Right renal pelvis (tissue), 4 donors: Measurements from ENCODE around the gene OR2M2. TPM values are rescaled to one million over a fixed set of nuclear protein-coding genes. Genes with fewer than 3 reads are reported as not detected.

Source experiments
- polyA plus RNA-seq, 4 donors: library from polyadenylated mRNA; unstranded; fragments of 120-200 nt; gene quantifications; one replicate each; pipeline ENCODE4 v1.2.1, GENCODE V29; 2013; ENCODE audit not compliant: insufficient read length in 4 of 4

Gene OR2M2
- polyA plus RNA-seq, 4 donors: not detected

Other genes with a start within 250 kb of the OR2M2 start
- not detected for gene OR2AJ1, start 249.9 kb upstream of the OR2M2 start, polyA plus RNA-seq
- gene OR2L8, start 226.0 kb upstream of the OR2M2 start, polyA plus RNA-seq: not detected
- gene OR2AK2, start 209.6 kb upstream of the OR2M2 start, polyA plus RNA-seq: not detected
- not detected for gene OR2L5, start 161.2 kb upstream of the OR2M2 start, polyA plus RNA-seq
- under 1 TPM in 3 of 4 donors, not detected in 1; 0.04 to 0.14 (median 0.08) TPM for gene OR2L2, start 144.8 kb upstream of the OR2M2 start, polyA plus RNA-seq
- not detected for gene OR2L3, start 128.0 kb upstream of the OR2M2 start, polyA plus RNA-seq
- gene OR2L13, start 79.6 kb upstream of the OR2M2 start, polyA plus RNA-seq: under 1 TPM in 2 of 4 donors, not detected in 2; 0.03 to 0.08 TPM
- not detected for gene OR2M5, start 29.7 kb upstream of the OR2M2 start, polyA plus RNA-seq
- gene OR2M3, start 22.4 kb downstream of the OR2M2 start, polyA plus RNA-seq: under 1 TPM; 0.01 to 0.04 (median 0.03) TPM
- under 1 TPM in 3 of 4 donors, not detected in 1; 0.03 to 0.04 (median 0.04) TPM for gene OR2M4, start 56.6 kb downstream of the OR2M2 start, polyA plus RNA-seq
- gene OR2T33, start 103.2 kb downstream of the OR2M2 start, polyA plus RNA-seq: not detected
- under 1 TPM in 2 of 4 donors, not detected in 2; 0.01 to 0.04 TPM for gene OR2T12, start 128.6 kb downstream of the OR2M2 start, polyA plus RNA-seq
- gene OR2M7, start 149.7 kb downstream of the OR2M2 start, polyA plus RNA-seq: not detected
- gene OR14C36, start 174.0 kb downstream of the OR2M2 start, polyA plus RNA-seq: not detected
- not detected for gene OR2T4, start 186.8 kb downstream of the OR2M2 start, polyA plus RNA-seq
- gene OR2T6, start 200.9 kb downstream of the OR2M2 start, polyA plus RNA-seq: under 1 TPM; 0.05 to 0.34 (median 0.10) TPM
- not detected for gene OR2T1, start 228.2 kb downstream of the OR2M2 start, polyA plus RNA-seq